HepG2 (cell line): Measurements from ENCODE around the gene SPAG9. TPM values are rescaled to one million over a fixed set of nuclear protein-coding genes. Genes with fewer than 3 reads are reported as not detected.

ENCODE experiments used
- BCL3 ChIP-seq: sonication (generic); formaldehyde crosslinking; IDR thresholded peaks from 2 replicates; pipeline ENCODE4 v1.5.1; 2020; ENCODE audit warnings: mild to moderate bottlenecking, missing genetic modification reagents, moderate library complexity
- HMG20A ChIP-seq: IDR thresholded peaks from 2 replicates; pipeline ENCODE4 v1.6.1; 2016; ENCODE audit warnings: borderline replicate concordance
- HNF4G ChIP-seq, 2 experiments: sonication (generic) in 1 of 2; formaldehyde crosslinking in 1 of 2; IDR thresholded peaks; 2 replicates each; pipeline versions ENCODE4 v1.4.0 to v1.6.1; 2011 to 2020; ENCODE audit warnings: borderline replicate concordance in 2 of 2, low read depth in 2 of 2, mild to moderate bottlenecking in 2 of 2, low read length in 1 of 2, missing genetic modification reagents in 1 of 2, moderate library complexity in 1 of 2
- PCBP1 ChIP-seq: fragments of 200-400 bp; formaldehyde crosslinking; IDR thresholded peaks from 2 replicates; pipeline ENCODE4 v1.6.1; 2017; ENCODE audit warnings: mild to moderate bottlenecking, low read depth, low read length, borderline replicate concordance
- RFXAP ChIP-seq: sonication (generic); formaldehyde crosslinking; IDR thresholded peaks from 2 replicates; pipeline ENCODE4 v1.4.0; 2020; ENCODE audit warnings: missing genetic modification reagents, borderline replicate concordance
- SKI ChIP-seq: fragments of 450-650 bp; IDR thresholded peaks from one replicate; pipeline ENCODE4 v1.6.1; 2018; ENCODE audit warnings: mild to moderate bottlenecking; ENCODE audit not compliant: partially characterized antibody
- TRAFD1 ChIP-seq: sonication (generic); formaldehyde crosslinking; IDR thresholded peaks from 2 replicates; pipeline ENCODE4 v1.5.1; 2020; ENCODE audit warnings: missing genetic modification reagents, mild to moderate bottlenecking, borderline replicate concordance
- ZFAT ChIP-seq: sonication (generic); formaldehyde crosslinking; conservative IDR thresholded peaks from 2 replicates; pipeline ENCODE4 v1.8.1; 2023; ENCODE audit warnings: missing genetic modification reagents, inconsistent platforms
- ZFX ChIP-seq: sonication (generic); formaldehyde crosslinking; IDR thresholded peaks from 2 replicates; pipeline ENCODE4 v1.4.0; 2020; ENCODE audit warnings: mild to moderate bottlenecking, low read depth, missing genetic modification reagents, moderate library complexity
- ZNF329 ChIP-seq: sonication (generic); formaldehyde crosslinking; IDR thresholded peaks from 2 replicates; pipeline ENCODE4 v1.9.0; 2021; ENCODE audit warnings: low read depth, mild to moderate bottlenecking, missing genetic modification reagents
- ZNF687 ChIP-seq: sonication (generic); formaldehyde crosslinking; IDR thresholded peaks from 2 replicates; pipeline ENCODE4 v1.5.1; 2020; ENCODE audit warnings: mild to moderate bottlenecking, missing genetic modification reagents, moderate library complexity
- polyA plus RNA-seq, 8 experiments: library from polyadenylated mRNA; depleted of rRNA in 3 of 8; stranded (reverse) in 7 of 8; unstranded in 1 of 8; fragments of >200 nt; fragmentation: Illumina TruSeq in 4 of 8; extraction: Trizol in 4 of 8; gene quantifications; 2 replicates each; pipeline versions ENCODE4 v1.2.1 to v1.2.3, GENCODE V29; 2011 to 2016; ENCODE audit warnings: low read depth in 4 of 8, missing spikeins in 1 of 8, mixed read lengths in 1 of 8; ENCODE audit not compliant: insufficient read depth in 1 of 8
- total RNA-seq, 5 experiments: library from RNA; depleted of rRNA; stranded (reverse); fragments of >200 nt; fragmentation: Illumina TruSeq; extraction: Trizol; gene quantifications; 2 replicates each; pipeline ENCODE4 v1.2.3, GENCODE V29; 2016; ENCODE audit warnings: low read depth in 1 of 5
- TF ChIP-seq, protein P1 (sequence below): sonication (generic); formaldehyde crosslinking; IDR thresholded peaks from 2 replicates; pipeline ENCODE4 v1.5.0; 2020; ENCODE audit warnings: missing genetic modification reagents
- TF ChIP-seq, protein P2 (sequence below): sonication (generic); formaldehyde crosslinking; IDR thresholded peaks from 2 replicates; pipeline ENCODE4 v1.5.1; 2020; ENCODE audit warnings: mild to moderate bottlenecking, missing genetic modification reagents, borderline replicate concordance

The SPAG9 gene
- total and polyA plus RNA-seq, 2 of the 13 experiments (the other 11 are each of a cell fraction or from before 2014, with no cell fraction given): 43.2 to 78.6 TPM

GRCh38 chr17:50919321-50920040 lies 201.2 kb downstream of the SPAG9 start (continued):
- TF ChIP-seq, protein P1, sequence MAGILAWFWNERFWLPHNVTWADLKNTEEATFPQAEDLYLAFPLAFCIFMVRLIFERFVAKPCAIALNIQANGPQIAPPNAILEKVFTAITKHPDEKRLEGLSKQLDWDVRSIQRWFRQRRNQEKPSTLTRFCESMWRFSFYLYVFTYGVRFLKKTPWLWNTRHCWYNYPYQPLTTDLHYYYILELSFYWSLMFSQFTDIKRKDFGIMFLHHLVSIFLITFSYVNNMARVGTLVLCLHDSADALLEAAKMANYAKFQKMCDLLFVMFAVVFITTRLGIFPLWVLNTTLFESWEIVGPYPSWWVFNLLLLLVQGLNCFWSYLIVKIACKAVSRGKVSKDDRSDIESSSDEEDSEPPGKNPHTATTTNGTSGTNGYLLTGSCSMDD (CRISPR knock-in tag): no peak
- TF ChIP-seq BCL3 (CRISPR knock-in tag): peak; percentile 92
- no peak for TF ChIP-seq ZNF329 (CRISPR knock-in tag)
- TF ChIP-seq HNF4G (IDR thresholded peaks at IDR 0.05; ENCODE audit: borderline replicate concordance, low read depth, low read length): peak; percentile 57; the same call in 1 of the 2 replicates
- peak; percentile 72; the same call in 1 of the 2 replicates for TF ChIP-seq HNF4G (CRISPR knock-in tag; IDR thresholded peaks at IDR 0.05; ENCODE audit: borderline replicate concordance, low read depth)
- peak; percentile 57 for TF ChIP-seq ZFX (CRISPR knock-in tag)
- peak; percentile 62; the same call in 1 of the 2 replicates for TF ChIP-seq PCBP1
- TF ChIP-seq ZNF687 (CRISPR knock-in tag): peak; percentile 80
- no peak for TF ChIP-seq TRAFD1
- peak; percentile 31 for TF ChIP-seq SKI
- no peak for TF ChIP-seq ZFAT (CRISPR knock-in tag)
- TF ChIP-seq, protein P2, sequence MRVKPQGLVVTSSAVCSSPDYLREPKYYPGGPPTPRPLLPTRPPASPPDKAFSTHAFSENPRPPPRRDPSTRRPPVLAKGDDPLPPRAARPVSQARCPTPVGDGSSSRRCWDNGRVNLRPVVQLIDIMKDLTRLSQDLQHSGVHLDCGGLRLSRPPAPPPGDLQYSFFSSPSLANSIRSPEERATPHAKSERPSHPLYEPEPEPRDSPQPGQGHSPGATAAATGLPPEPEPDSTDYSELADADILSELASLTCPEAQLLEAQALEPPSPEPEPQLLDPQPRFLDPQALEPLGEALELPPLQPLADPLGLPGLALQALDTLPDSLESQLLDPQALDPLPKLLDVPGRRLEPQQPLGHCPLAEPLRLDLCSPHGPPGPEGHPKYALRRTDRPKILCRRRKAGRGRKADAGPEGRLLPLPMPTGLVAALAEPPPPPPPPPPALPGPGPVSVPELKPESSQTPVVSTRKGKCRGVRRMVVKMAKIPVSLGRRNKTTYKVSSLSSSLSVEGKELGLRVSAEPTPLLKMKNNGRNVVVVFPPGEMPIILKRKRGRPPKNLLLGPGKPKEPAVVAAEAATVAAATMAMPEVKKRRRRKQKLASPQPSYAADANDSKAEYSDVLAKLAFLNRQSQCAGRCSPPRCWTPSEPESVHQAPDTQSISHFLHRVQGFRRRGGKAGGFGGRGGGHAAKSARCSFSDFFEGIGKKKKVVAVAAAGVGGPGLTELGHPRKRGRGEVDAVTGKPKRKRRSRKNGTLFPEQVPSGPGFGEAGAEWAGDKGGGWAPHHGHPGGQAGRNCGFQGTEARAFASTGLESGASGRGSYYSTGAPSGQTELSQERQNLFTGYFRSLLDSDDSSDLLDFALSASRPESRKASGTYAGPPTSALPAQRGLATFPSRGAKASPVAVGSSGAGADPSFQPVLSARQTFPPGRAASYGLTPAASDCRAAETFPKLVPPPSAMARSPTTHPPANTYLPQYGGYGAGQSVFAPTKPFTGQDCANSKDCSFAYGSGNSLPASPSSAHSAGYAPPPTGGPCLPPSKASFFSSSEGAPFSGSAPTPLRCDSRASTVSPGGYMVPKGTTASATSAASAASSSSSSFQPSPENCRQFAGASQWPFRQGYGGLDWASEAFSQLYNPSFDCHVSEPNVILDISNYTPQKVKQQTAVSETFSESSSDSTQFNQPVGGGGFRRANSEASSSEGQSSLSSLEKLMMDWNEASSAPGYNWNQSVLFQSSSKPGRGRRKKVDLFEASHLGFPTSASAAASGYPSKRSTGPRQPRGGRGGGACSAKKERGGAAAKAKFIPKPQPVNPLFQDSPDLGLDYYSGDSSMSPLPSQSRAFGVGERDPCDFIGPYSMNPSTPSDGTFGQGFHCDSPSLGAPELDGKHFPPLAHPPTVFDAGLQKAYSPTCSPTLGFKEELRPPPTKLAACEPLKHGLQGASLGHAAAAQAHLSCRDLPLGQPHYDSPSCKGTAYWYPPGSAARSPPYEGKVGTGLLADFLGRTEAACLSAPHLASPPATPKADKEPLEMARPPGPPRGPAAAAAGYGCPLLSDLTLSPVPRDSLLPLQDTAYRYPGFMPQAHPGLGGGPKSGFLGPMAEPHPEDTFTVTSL (CRISPR knock-in tag): peak; percentile 67; the same call in 1 of the 2 replicates
- peak; percentile 96 for TF ChIP-seq RFXAP (CRISPR knock-in tag)
- TF ChIP-seq HMG20A (CRISPR knock-in tag): peak; percentile 55; the same call in 1 of the 2 replicates
